ENCODE data around the gene OR10G4. TPM values are rescaled to one million over a fixed set of nuclear protein-coding genes. Genes with fewer than 3 reads are reported as not detected.
"Not testable (repeated sequence)": the region's sequence is repeated elsewhere in the genome, so short reads cannot be mapped to it uniquely, and the experiment has no call there.

The OR10G4 gene
- not detected for total RNA-seq

- H3K4me3 Mint-ChIP-seq = no peak within 1 kb of the TSS
- ChIA-PET CTCF (no interaction called here), POLR2A (no interaction called here)
- H3K4me1 Mint-ChIP-seq = no peaks in the 10 kb centered on the region
- H3K36me3 Mint-ChIP-seq (ENCODE audit: low read depth) = no peaks in the 10 kb centered on the region
- H3K27me3 Mint-ChIP-seq = peaks cover 2% of the 10 kb centered on the region
- no peak for DNase-seq
- no peak within 1 kb of the TSS for H3K27ac Mint-ChIP-seq
- no peaks in the 10 kb centered on the region for H3K9me3 Mint-ChIP-seq
Observed at GRCh38 chr11:124012697-124013096, at the start of gene OR10G4. OR10G4 (plus strand) TSS chr11:124012997; CDS start chr11:124015575, 2,578 bp downstream.

DNA sequence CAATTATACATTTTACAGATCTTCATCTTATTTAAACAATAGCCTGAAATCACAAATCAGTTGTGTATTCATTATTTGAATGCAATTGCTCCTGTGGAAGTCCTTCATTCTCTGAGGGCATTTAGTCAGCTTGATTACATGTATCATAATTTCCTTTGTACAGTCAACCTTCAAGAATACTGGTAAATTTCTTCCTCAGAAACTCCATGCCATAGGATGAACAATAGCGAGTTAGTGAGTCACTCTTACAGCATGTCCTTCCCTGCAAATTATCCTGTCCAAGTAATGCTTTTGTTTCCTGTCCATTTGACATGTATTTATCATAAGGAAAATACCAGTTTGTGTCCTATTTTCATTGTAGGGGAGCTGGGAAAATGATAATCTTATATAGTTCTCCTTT is 39.0 kb upstream of the OR10G4 start:
- no peak overlapping the region for H3K27ac Mint-ChIP-seq
- no peaks in the 10 kb centered on the region for H3K9me3 Mint-ChIP-seq
- H3K4me3 Mint-ChIP-seq = no peak overlapping the region
- H3K4me1 Mint-ChIP-seq = no peaks in the 10 kb centered on the region
- CTCF ChIA-PET = no interaction called here
- no peaks in the 10 kb centered on the region for H3K36me3 Mint-ChIP-seq (ENCODE audit: low read depth)
- H3K27me3 Mint-ChIP-seq = peaks cover 2% of the 10 kb centered on the region
- POLR2A ChIA-PET = no interaction called here
- DNase-seq = no peak

DNA sequence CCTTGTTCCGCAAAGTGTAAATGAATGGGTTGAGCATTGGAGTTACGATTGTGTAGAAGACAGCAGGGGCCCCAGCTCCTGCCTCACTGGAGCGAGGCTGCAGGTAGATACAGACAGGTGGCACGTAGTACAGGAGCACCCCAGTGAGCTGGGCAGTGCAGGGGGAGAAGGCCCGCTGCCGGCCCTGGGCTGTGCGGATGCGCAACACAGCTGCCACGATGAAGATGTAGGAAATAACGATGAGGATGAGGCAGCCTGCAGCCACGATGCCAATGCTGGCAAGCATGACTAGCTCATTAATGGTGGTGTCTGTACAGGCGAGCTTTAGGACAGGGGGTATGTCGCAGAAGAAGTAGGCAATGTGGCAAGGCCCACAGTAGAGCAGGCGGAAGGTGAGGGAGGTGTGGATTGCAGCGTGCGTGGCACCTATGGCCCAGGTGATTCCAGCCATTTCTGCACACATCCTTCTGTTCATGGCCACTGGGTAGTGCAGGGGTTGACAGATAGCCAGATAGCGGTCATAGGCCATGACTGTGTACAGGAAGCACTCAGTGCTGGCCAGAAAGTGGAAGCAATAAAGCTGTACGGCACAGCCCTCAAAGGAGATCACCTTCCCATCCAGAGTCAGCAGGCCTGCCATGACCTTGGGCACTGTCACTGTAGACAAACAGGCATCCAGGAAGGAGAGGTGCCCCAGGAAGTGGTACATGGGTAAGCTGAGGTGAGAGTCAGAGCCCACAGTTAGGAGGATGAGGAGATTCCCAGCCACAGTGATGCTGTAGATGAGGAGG is 35.8 kb upstream of the OR10G4 start:
- H3K27ac Mint-ChIP-seq = no peak overlapping the region
- H3K9me3 Mint-ChIP-seq = no peaks in the 10 kb centered on the region
- H3K4me3 Mint-ChIP-seq = no peak overlapping the region
- peaks cover 2% of the 10 kb centered on the region for H3K27me3 Mint-ChIP-seq
- ChIA-PET POLR2A (no interaction called here), CTCF (no interaction called here)
- H3K36me3 Mint-ChIP-seq (ENCODE audit: low read depth) = no peaks in the 10 kb centered on the region
- no peak for DNase-seq
- no peaks in the 10 kb centered on the region for H3K4me1 Mint-ChIP-seq

DNA sequence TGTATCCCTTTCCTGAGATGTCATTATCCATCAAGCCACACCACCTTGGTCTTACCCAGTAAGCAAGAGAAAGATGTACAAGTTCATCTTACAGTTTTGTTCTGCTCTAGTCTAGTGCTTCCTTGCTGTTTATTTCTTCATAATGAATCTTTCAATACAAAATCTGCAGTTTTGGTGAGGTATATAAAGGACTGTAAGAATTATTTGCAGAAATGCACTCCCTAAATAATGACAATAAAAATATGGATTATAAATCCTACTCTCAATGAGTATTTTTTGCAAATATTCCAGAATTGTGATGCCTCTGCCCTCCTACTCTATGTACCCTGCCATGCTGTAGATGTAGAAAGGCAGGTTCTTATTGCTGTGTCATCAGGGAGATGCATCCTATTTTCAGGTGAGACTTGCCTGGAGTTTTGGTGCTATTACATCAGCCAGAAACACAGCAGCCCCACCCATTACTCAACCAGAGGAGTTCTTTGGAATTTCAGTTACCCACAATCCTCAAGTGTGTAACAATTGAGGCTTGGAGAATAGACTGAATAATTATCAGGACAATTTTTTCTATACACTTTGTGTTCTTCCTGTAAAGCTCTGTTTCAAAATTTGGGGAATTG is 35.0 kb upstream of the OR10G4 start, which contains the start of gene OR10S1:
OR10S1 (minus strand) TSS at position 51 of the 617 bp plus-strand sequence. CDS start 117 bp downstream, outside the sequence.
- Mint-ChIP-seq H3K9me3 (no peaks in the 10 kb centered on the region), H3K27me3 (peaks cover 2% of the 10 kb centered on the region), H3K36me3 (ENCODE audit: low read depth) (no peaks in the 10 kb centered on the region), H3K27ac (no peak within 1 kb of the TSS), H3K4me1 (no peaks in the 10 kb centered on the region), H3K4me3 (no peak within 1 kb of the TSS)
- DNase-seq = no peak
- ChIA-PET CTCF (no interaction called here), POLR2A (no interaction called here)

DNA sequence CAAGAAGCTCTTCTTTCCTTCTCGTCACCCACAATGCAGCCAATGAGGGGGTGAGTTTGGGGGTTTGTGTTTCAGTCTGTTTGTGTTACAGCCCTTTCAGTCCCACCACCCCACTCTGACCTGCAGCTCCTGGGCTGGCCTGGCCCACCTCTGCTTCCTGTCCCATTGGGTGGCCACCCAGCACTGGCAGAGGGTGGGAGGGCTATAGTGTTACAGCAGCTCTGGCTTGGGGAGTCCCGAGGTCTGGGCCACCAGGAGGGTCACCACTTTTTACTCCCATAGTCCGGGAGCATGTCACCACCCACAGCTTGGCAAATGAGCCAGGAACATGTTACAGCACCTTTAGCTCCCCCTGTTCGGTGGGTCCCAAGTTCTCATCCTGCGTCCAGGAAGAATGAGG is 33.5 kb upstream of the OR10G4 start:
- H3K27me3 Mint-ChIP-seq = peaks cover 2% of the 10 kb centered on the region
- POLR2A ChIA-PET = no interaction called here
- no peaks in the 10 kb centered on the region for H3K4me1 Mint-ChIP-seq

GRCh38 chr11:123995119-123995518 is 17.7 kb upstream of the OR10G4 start, which contains the start of gene OR10G6:
OR10G6 (minus strand) TSS chr11:123995161; CDS start chr11:123995161, 0 bp downstream.
- CTCF ChIA-PET = no interaction called here
- no peaks in the 10 kb centered on the region for H3K27me3 Mint-ChIP-seq

More for the DNA sequence above, 33.5 kb upstream of the OR10G4 start:
- Mint-ChIP-seq H3K36me3 (ENCODE audit: low read depth) (no peaks in the 10 kb centered on the region), H3K9me3 (no peaks in the 10 kb centered on the region), H3K27ac (no peak overlapping the region), H3K4me3 (no peak overlapping the region)
- DNase-seq = no peak
- CTCF ChIA-PET = interaction anchor here (0.6 kb wide), 1 partner anchor 1548 kb away, joined by 3 read pairs; no protein-coding TSS in a partner anchor

DNA sequence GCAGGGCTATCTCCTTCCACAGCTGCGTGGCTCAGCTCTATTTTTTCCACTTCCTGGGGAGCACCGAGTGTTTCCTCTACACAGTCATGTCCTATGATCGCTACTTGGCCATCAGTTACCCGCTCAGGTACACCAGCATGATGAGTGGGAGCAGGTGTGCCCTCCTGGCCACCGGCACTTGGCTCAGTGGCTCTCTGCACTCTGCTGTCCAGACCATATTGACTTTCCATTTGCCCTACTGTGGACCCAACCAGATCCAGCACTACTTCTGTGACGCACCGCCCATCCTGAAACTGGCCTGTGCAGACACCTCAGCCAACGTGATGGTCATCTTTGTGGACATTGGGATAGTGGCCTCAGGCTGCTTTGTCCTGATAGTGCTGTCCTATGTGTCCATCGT is 3.0 kb downstream of the OR10G4 start:
- H3K4me1 Mint-ChIP-seq; H3K27ac Mint-ChIP-seq; H3K36me3 Mint-ChIP-seq (ENCODE audit: low read depth); H3K9me3 Mint-ChIP-seq; H3K27me3 Mint-ChIP-seq; DNase-seq; H3K4me3 Mint-ChIP-seq; CTCF ChIA-PET; POLR2A ChIA-PET: not testable (repeated sequence)

More at GRCh38 chr11:123995119-123995518, 17.7 kb upstream of the OR10G4 start, which contains the start of gene OR10G6:
- no peak within 1 kb of the TSS for H3K27ac Mint-ChIP-seq
- POLR2A ChIA-PET = no interaction called here
- no peak for DNase-seq
- H3K4me3 Mint-ChIP-seq = no peak within 1 kb of the TSS
- no peaks in the 10 kb centered on the region for H3K9me3 Mint-ChIP-seq
- H3K4me1 Mint-ChIP-seq = no peaks in the 10 kb centered on the region
- no peaks in the 10 kb centered on the region for H3K36me3 Mint-ChIP-seq (ENCODE audit: low read depth)

DNA sequence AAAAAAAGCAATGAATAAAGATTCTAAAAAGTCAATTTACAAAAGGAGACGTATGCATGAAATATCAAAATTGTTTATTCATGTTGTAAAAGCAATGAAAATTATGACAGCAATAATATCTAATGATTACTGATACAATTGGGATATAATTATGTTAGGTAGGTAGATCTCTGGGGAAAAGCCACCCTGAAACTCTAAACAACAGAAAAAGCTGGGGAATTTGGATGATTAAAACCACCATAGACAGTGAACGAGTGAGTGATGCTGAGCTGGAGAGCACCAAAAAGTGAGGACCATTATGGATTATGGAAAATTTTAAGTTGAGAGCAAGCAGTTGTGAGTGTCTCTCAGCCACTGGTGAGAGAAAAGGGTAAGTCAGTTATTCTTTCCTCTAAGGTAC is 13.7 kb downstream of the OR10G4 start, which contains the start of gene OR10G8:
OR10G8 (plus strand) TSS at position 301 of the 400 bp plus-strand sequence. CDS start 2,825 bp downstream, outside the sequence.
- Mint-ChIP-seq H3K27me3 (peaks cover 2% of the 10 kb centered on the region), H3K4me1 (no peaks in the 10 kb centered on the region), H3K4me3 (no peak within 1 kb of the TSS), H3K9me3 (no peaks in the 10 kb centered on the region), H3K27ac (no peak within 1 kb of the TSS), H3K36me3 (ENCODE audit: low read depth) (no peaks in the 10 kb centered on the region)
- ChIA-PET CTCF (no interaction called here), POLR2A (no interaction called here)
- no peak for DNase-seq

DNA sequence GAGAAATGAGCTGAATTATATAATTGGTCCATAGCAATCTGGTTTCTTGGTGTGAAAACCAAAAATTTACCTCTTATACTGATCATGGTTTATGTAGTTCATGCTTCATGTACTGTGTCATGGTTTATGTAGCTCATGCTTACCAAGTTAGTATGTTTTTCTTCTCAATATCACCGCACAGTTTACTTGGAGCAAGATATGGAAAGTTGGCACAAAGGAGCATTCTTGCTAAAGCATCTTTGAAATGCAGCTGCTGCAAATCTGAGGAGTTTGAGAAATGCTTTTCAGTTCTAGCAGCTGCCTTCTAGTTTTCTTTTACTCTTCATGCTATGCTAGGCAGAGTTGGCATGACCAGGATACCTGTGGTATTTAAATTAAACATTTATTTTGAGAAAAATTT is 23.9 kb downstream of the OR10G4 start:
- H3K36me3 Mint-ChIP-seq (ENCODE audit: low read depth) = no peaks in the 10 kb centered on the region
- H3K9me3 Mint-ChIP-seq = no peaks in the 10 kb centered on the region
- no peak overlapping the region for H3K4me3 Mint-ChIP-seq
- H3K27me3 Mint-ChIP-seq = no peaks in the 10 kb centered on the region
- no peaks in the 10 kb centered on the region for H3K4me1 Mint-ChIP-seq
- no peak overlapping the region for H3K27ac Mint-ChIP-seq
- ChIA-PET CTCF (no interaction called here), POLR2A (no interaction called here)
- DNase-seq = no peak

- Mint-ChIP-seq H3K27me3 (no peaks in the 10 kb centered on the region), H3K36me3 (ENCODE audit: low read depth) (no peaks in the 10 kb centered on the region), H3K4me3 (no peak overlapping the region), H3K27ac (no peak overlapping the region), H3K4me1 (no peaks in the 10 kb centered on the region), H3K9me3 (no peaks in the 10 kb centered on the region)
- ChIA-PET POLR2A (no interaction called here), CTCF (no interaction called here)
- no peak for DNase-seq
Observed at GRCh38 chr11:124039557-124039956, 26.8 kb downstream of the OR10G4 start.

DNA sequence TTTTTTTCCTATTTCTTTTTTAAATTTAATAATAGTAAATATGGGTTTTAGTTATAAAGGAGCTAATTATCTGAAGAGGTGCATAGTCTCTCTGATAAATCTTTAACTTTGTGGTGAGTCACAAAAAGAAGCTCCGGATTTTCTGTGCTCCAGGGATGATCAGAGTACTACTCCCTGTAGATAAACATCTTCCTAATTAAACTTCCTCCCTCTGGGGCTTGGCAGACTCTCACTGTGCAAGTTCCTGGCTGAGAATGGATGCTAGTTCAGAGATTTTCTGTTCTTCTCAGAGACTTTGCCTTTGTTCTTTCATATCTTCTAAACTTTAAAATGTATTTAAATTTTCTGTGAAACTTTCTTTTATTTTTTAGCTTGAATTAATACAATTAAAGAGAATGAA is 28.5 kb downstream of the OR10G4 start, which contains the start of gene OR10G7:
OR10G7 (minus strand) TSS at position 72 of the 400 bp plus-strand sequence. CDS start 2,324 bp downstream, outside the sequence.
- Mint-ChIP-seq H3K27ac (no peak within 1 kb of the TSS), H3K4me1 (no peaks in the 10 kb centered on the region), H3K4me3 (no peak within 1 kb of the TSS), H3K36me3 (ENCODE audit: low read depth) (no peaks in the 10 kb centered on the region), H3K27me3 (peaks cover under 1% of the 10 kb centered on the region), H3K9me3 (no peaks in the 10 kb centered on the region)
- POLR2A ChIA-PET = no interaction called here
- CTCF ChIA-PET = no interaction called here
- no peak for DNase-seq

DNA sequence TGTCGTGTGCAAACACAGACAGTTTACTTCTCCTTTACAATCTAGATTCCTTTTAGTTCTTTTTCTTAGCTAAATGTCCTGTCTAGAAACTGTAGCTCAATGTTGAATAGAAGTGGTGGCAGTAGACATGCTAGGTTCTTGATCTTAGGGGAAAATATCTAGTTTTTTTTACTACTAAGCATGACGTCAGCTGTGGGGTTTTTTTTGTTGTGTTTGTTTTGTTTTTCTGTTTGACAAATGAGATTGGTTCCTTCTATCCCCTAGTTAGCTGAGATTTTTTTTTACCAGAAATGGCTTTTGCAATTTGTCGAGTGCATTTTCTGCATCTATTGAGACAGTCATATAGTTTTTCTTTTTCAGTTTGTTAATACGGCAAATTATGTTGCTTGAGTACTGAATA is 30.6 kb downstream of the OR10G4 start:
- Mint-ChIP-seq H3K4me1 (no peaks in the 10 kb centered on the region), H3K27me3 (peaks cover 2% of the 10 kb centered on the region), H3K27ac (no peak overlapping the region), H3K4me3 (no peak overlapping the region), H3K9me3 (no peaks in the 10 kb centered on the region), H3K36me3 (ENCODE audit: low read depth) (no peaks in the 10 kb centered on the region)
- DNase-seq = no peak
- ChIA-PET POLR2A (no interaction called here), CTCF (no interaction called here)

DNA sequence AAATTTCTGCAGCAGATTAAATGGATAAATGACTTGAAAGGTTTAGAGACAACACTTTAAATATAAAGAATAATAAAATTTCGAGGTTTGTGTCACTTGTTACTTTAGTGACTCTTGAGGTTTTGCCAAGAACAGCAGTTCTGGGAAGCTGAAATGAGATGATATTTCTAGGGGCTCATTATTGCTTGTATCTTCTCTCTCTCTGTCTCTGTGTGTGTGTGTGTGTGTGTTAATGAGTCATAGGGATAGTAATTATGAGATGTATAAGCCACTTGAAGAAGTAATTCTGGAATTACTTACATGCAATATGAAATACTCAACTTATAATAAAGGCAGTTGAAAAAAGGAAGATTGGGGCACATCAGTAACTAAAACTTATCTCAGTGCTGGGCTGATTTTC is 38.0 kb downstream of the OR10G4 start:
- no peaks in the 10 kb centered on the region for H3K9me3 Mint-ChIP-seq
- no peak for DNase-seq
- ChIA-PET POLR2A (no interaction called here), CTCF (no interaction called here)
- no peak overlapping the region for H3K27ac Mint-ChIP-seq
- peaks cover 9% of the 10 kb centered on the region for H3K27me3 Mint-ChIP-seq
- H3K4me1 Mint-ChIP-seq = no peaks in the 10 kb centered on the region
- no peak overlapping the region for H3K4me3 Mint-ChIP-seq
- H3K36me3 Mint-ChIP-seq (ENCODE audit: low read depth) = no peaks in the 10 kb centered on the region
